Esophagus squamous epithelium (tissue), 4 donors: ENCODE results near the gene TCEA2.

Experiments
- POLR2A ChIP-seq, 4 donors: fragments of 450-650 bp; IDR thresholded peaks; one replicate each; pipeline ENCODE4 v1.6.1; 2017; ENCODE audit warnings: antibody characterized with exemption in 4 of 4, mild to moderate bottlenecking in 4 of 4, moderate library complexity in 3 of 4
- TF ChIP-seq, protein P1 (sequence below), 6 experiments: fragments of 450-650 bp in 4 of 6; fragments of 200-600 bp in 2 of 6; sonication (generic) in 2 of 6; IDR thresholded peaks; one replicate each; pipeline ENCODE4 v1.5.1; 2016 to 2019; ENCODE audit warnings: antibody characterized with exemption in 6 of 6, mild to moderate bottlenecking in 4 of 6, moderate library complexity in 4 of 6

DNA sequence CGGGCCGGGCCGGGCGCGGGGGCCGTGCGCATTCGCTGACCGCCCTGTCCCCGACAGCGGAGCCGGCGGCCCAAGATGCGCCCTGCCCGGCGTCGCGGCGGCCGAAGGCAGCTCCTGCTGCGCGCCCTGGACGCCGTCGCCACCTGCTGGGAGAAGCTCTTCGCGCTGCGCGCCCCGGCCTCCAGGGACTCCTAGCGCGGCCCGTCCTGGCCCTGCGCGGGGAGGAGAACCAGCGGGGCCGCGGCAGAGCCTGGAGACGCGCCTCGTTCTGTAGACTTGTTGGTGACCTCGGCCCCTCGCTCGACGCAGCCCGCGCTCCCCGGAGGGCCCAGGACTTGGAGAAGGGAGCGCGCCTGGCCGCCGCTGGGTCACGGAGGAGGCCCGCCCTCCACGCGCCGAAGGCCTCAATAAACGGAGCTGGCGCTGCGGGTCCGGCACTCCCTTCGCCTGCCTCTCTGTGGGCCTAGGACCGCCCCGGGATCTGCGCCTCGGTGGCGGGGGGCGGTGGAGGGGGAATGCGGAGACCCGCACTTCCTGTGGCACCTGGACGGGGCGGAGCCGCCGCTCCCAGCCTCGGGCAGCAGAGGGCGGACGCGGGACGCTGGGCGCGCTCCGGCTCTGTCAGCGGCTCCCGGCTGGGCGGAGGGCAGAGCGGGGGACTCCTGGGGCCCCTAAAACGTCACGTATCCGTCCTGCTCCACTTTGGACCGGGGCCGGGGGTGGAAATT lies 24.3 kb upstream of the TCEA2 start:
- TF ChIP-seq, protein P1, sequence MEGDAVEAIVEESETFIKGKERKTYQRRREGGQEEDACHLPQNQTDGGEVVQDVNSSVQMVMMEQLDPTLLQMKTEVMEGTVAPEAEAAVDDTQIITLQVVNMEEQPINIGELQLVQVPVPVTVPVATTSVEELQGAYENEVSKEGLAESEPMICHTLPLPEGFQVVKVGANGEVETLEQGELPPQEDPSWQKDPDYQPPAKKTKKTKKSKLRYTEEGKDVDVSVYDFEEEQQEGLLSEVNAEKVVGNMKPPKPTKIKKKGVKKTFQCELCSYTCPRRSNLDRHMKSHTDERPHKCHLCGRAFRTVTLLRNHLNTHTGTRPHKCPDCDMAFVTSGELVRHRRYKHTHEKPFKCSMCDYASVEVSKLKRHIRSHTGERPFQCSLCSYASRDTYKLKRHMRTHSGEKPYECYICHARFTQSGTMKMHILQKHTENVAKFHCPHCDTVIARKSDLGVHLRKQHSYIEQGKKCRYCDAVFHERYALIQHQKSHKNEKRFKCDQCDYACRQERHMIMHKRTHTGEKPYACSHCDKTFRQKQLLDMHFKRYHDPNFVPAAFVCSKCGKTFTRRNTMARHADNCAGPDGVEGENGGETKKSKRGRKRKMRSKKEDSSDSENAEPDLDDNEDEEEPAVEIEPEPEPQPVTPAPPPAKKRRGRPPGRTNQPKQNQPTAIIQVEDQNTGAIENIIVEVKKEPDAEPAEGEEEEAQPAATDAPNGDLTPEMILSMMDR (IDR thresholded peaks at IDR 0.05) = peak; percentile 54 to 74 (median 62)
- TF ChIP-seq POLR2A (IDR thresholded peaks at IDR 0.05) = no peak
